MM.1S (cell line): ENCODE results near the gene CASZ1.

Experiments used
- DNase-seq: peaks from one replicate; pipeline ENCODE4 v3.0.0-alpha.2; 2015
- H2AFZ ChIP-seq: fragments of 300-600 bp; sonication (generic); 2 replicates; pipeline ENCODE4 v1.6.0; 2016; ENCODE audit warnings: antibody characterized with exemption, low read length
- H3F3A ChIP-seq: fragments of 300-600 bp; sonication (generic); 2 replicates; pipeline ENCODE4 v1.6.1; 2016; ENCODE audit warnings: mild to moderate bottlenecking, antibody characterized with exemption, low read length, moderate library complexity, mixed read lengths; ENCODE audit not compliant: insufficient read depth
- H3K27ac ChIP-seq: fragments of 300-600 bp; sonication (generic); 2 replicates; pipeline ENCODE4 v1.5.1; 2016; ENCODE audit warnings: mild to moderate bottlenecking, low read length
- H3K27me3 ChIP-seq: fragments of 300-600 bp; sonication (generic); replicated peaks from 2 replicates; pipeline ENCODE4 v1.6.0; 2016; ENCODE audit warnings: low read length; ENCODE audit not compliant: insufficient read depth
- H3K36me3 ChIP-seq: fragments of 300-600 bp; sonication (generic); replicated peaks from 2 replicates; pipeline ENCODE4 v1.6.1; 2016; ENCODE audit warnings: mild to moderate bottlenecking, low read length, mixed read lengths; ENCODE audit not compliant: insufficient read depth
- H3K4me1 ChIP-seq: fragments of 300-600 bp; sonication (generic); 2 replicates; pipeline ENCODE4 v1.6.1; 2016; ENCODE audit warnings: low read length, mixed read lengths
- H3K4me2 ChIP-seq: fragments of 300-600 bp; sonication (generic); 2 replicates; pipeline ENCODE4 v1.6.0; 2016; ENCODE audit warnings: low read depth, low read length
- H3K4me3 ChIP-seq: fragments of 300-600 bp; sonication (generic); 2 replicates; pipeline ENCODE4 v1.5.1; 2016; ENCODE audit warnings: low read length, mixed read lengths
- H3K79me2 ChIP-seq: fragments of 300-600 bp; sonication (generic); 2 replicates; pipeline ENCODE4 v1.6.1; 2016; ENCODE audit warnings: mixed run types, low read length, mixed read lengths
- H3K9ac ChIP-seq: fragments of 300-600 bp; sonication (generic); 2 replicates; pipeline ENCODE4 v1.6.1; 2016; ENCODE audit warnings: low read length, mixed read lengths
- H3K9me2 ChIP-seq: fragments of 300-600 bp; sonication (generic); replicated peaks from 2 replicates; pipeline ENCODE4 v1.6.1; 2016; ENCODE audit warnings: mild to moderate bottlenecking, low read length, mixed read lengths; ENCODE audit not compliant: insufficient read depth
- H3K9me3 ChIP-seq: fragments of 300-600 bp; sonication (generic); replicated peaks from 2 replicates; pipeline ENCODE4 v1.6.1; 2016; ENCODE audit warnings: mild to moderate bottlenecking, low read length, mixed read lengths; ENCODE audit not compliant: insufficient read depth
- H4K20me1 ChIP-seq: fragments of 300-600 bp; sonication (generic); 2 replicates; pipeline ENCODE4 v1.6.1; 2016; ENCODE audit warnings: mild to moderate bottlenecking, low read length, moderate library complexity, mixed read lengths; ENCODE audit not compliant: insufficient read depth
- EZH2 ChIP-seq: fragments of 300-600 bp; sonication (generic); optimal IDR thresholded peaks from 2 replicates; pipeline ENCODE3; 2017; ENCODE audit warnings: low read depth, mild to moderate bottlenecking, antibody characterized with exemption, low read length, mixed read lengths
- EZH2phosphoT487 ChIP-seq: fragments of 300-600 bp; sonication (generic); IDR thresholded peaks from 2 replicates; pipeline ENCODE4 v1.6.1; 2018; ENCODE audit warnings: antibody characterized with exemption, low read length
- TF ChIP-seq, protein P1 (sequence below): fragments of 300-600 bp; sonication (generic); IDR thresholded peaks from 2 replicates; pipeline ENCODE4 v1.5.1; 2016; ENCODE audit warnings: antibody characterized with exemption, low read length, mixed read lengths

The CASZ1 gene

DNA sequence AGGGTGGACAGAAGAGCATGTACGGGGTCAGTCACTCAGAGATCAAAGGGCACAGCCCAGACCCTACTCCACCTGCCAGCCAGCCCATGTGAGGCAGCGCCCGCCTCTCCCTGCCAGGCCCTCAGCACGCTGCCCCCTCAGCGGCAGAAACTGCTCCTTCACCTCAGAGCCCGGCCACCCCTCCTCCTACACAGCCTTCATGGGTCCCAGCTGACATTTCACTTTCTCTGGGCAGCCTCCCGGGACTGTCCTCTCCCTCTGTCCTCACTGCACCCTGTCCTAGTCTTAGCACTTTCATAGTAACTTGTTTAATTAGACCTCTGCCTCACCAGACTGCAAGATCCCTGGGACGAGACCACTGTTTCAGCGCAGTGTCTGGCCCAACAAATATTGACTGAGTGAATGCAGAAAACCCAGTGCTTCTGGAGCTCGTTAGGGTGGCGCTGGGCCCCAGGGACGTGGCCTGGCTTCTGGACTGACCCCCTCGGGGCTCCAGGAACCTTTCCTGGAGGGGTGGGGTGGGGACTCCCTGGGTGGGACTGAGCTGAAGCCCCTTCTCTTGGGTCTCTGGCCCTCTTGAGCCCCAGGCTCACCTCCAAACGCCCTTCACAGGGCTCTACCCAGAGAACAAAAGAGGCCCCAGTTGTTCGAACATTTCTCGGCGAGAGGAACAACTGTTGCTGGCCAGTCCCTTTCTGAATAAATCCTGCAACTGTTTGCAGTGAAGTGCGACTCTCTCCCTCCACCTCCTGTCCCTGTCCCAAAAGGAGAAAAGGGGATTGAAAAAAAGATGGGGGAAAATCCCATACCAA lies 114.9 kb downstream of the CASZ1 start:
- Histone ChIP-seq H3K4me3 (no peak overlapping the region), H3K9me2 (no peaks in the 10 kb centered on the region), H3K27me3 (peaks cover 95% of the 10 kb centered on the region), H3K36me3 (no peaks in the 10 kb centered on the region), H3K27ac (no peak overlapping the region), H3F3A (no peaks in the 10 kb centered on the region), H3K9ac (no peak overlapping the region), H3K4me2 (no peak overlapping the region), H4K20me1 (no peaks in the 10 kb centered on the region), H3K4me1 (no peaks in the 10 kb centered on the region), H3K9me3 (no peaks in the 10 kb centered on the region), H3K79me2 (no peaks in the 10 kb centered on the region), H2AFZ (no peak overlapping the region)
- TF ChIP-seq, protein P1, sequence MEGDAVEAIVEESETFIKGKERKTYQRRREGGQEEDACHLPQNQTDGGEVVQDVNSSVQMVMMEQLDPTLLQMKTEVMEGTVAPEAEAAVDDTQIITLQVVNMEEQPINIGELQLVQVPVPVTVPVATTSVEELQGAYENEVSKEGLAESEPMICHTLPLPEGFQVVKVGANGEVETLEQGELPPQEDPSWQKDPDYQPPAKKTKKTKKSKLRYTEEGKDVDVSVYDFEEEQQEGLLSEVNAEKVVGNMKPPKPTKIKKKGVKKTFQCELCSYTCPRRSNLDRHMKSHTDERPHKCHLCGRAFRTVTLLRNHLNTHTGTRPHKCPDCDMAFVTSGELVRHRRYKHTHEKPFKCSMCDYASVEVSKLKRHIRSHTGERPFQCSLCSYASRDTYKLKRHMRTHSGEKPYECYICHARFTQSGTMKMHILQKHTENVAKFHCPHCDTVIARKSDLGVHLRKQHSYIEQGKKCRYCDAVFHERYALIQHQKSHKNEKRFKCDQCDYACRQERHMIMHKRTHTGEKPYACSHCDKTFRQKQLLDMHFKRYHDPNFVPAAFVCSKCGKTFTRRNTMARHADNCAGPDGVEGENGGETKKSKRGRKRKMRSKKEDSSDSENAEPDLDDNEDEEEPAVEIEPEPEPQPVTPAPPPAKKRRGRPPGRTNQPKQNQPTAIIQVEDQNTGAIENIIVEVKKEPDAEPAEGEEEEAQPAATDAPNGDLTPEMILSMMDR = no peak
- no peak for TF ChIP-seq EZH2phosphoT487
- TF ChIP-seq EZH2 = no peak
- DNase-seq = no peak

DNA sequence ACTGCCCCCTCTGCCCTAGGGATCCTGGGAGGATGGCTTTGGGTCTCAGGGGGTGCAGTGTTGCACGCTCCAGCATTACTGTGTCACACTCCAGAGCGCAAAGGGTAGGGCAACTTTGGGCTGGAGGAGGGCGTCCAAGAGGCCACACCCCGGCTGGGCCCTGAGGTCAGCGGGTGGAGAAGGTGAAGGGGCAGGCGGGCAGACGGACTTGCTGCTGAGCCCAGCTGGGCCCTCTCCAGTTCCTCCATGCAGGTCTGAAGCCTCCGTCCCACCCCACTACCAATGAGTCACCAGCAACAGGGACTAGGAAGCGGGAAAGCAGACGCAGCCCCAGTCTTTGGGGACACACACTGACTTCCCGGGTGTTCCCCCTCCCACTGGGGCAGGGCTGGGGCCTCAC lies 116.0 kb downstream of the CASZ1 start:
- H3K79me2 ChIP-seq = no peaks in the 10 kb centered on the region
- H3K27ac ChIP-seq = no peak overlapping the region
- H4K20me1 ChIP-seq = no peaks in the 10 kb centered on the region
- H3K9me2 ChIP-seq = no peaks in the 10 kb centered on the region
- no peaks in the 10 kb centered on the region for H3F3A ChIP-seq
- H3K36me3 ChIP-seq = no peaks in the 10 kb centered on the region
- no peak overlapping the region for H3K4me2 ChIP-seq
- no peak overlapping the region for H3K9ac ChIP-seq
- H3K9me3 ChIP-seq = no peaks in the 10 kb centered on the region
- TF ChIP-seq EZH2phosphoT487 (no peak), EZH2 (no peak)
- TF ChIP-seq, protein P1 = no peak
- no peak overlapping the region for H3K4me3 ChIP-seq
- H2AFZ ChIP-seq = no peak overlapping the region
- peaks cover 95% of the 10 kb centered on the region for H3K27me3 ChIP-seq
- no peak for DNase-seq
- H3K4me1 ChIP-seq = no peaks in the 10 kb centered on the region

GRCh38 chr1:10679496-10680220 lies 116.8 kb downstream of the CASZ1 start:
- no peak overlapping the region for H3K9ac ChIP-seq
- no peaks in the 10 kb centered on the region for H3F3A ChIP-seq
- H3K36me3 ChIP-seq = no peaks in the 10 kb centered on the region
- H3K9me3 ChIP-seq = no peaks in the 10 kb centered on the region
- no peak overlapping the region for H3K4me3 ChIP-seq
- no peaks in the 10 kb centered on the region for H4K20me1 ChIP-seq
- no peak overlapping the region for H2AFZ ChIP-seq
- no peak for TF ChIP-seq EZH2phosphoT487
- TF ChIP-seq EZH2 = no peak
- TF ChIP-seq, protein P1 = no peak
- H3K9me2 ChIP-seq = no peaks in the 10 kb centered on the region
- H3K79me2 ChIP-seq = no peaks in the 10 kb centered on the region
- no peak overlapping the region for H3K4me2 ChIP-seq
- H3K27me3 ChIP-seq = peaks cover 95% of the 10 kb centered on the region
- no peaks in the 10 kb centered on the region for H3K4me1 ChIP-seq
- no peak for DNase-seq
- no peak overlapping the region for H3K27ac ChIP-seq
